NCI-H748 treated with DMSO at 0.1 percent for 48 hours (cell line): ENCODE data around the gene ZNF710.
"Not testable (repeated sequence)": the region's sequence is repeated elsewhere in the genome, so short reads cannot be mapped to it uniquely, and the experiment has no call there.

ENCODE experiments used
- DNase-seq: peaks from one replicate; lab custom pipeline; 2025; lab: John Stamatoyannopoulos, UW

The ZNF710 gene

DNA sequence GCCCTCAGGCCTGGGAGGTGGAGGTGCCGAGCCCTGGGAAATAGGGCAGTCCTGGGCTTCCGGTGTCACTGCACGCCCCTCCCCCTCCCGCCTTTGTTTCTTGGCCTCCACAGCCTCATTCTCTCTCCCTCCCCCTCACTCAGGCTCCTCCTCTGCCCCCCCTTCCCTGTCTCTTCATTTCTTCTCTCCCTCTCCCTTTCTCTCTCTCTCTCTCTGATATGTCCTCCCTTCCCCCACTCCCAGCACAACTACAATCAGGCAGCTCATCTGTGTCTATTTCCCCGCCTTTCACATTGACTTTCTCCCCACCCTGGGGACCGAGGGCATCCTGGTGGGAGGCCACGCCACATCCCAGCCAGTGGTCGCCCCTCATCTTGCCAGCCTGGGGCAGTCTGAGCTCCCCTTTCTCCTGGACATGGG lies 60.9 kb downstream of the ZNF710 start:
- peak; percentile 40 for DNase-seq

DNA sequence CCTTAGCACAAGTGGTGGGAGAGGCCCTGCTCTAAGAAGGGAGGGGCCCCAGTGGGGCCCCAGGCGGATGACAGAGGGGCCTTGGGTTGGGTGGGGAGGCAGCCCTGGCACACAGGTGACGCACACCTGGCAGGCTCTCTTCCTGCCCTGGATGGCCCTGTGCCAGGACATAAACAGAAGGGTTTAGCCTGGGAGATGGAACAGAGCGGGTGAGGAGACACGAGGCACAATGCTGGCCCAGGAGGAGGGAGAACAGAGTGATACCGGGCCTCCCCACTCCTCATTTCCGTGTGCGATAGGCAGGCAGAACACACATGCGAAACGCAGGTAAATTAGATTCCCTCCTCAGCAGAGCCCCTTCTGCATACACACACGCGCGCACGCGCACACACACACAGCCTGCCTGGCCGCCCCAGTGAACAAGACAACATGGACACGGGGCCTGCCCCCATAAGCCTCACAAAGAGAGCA lies 61.4 kb downstream of the ZNF710 start:
- peak; percentile 81 for DNase-seq

DNA sequence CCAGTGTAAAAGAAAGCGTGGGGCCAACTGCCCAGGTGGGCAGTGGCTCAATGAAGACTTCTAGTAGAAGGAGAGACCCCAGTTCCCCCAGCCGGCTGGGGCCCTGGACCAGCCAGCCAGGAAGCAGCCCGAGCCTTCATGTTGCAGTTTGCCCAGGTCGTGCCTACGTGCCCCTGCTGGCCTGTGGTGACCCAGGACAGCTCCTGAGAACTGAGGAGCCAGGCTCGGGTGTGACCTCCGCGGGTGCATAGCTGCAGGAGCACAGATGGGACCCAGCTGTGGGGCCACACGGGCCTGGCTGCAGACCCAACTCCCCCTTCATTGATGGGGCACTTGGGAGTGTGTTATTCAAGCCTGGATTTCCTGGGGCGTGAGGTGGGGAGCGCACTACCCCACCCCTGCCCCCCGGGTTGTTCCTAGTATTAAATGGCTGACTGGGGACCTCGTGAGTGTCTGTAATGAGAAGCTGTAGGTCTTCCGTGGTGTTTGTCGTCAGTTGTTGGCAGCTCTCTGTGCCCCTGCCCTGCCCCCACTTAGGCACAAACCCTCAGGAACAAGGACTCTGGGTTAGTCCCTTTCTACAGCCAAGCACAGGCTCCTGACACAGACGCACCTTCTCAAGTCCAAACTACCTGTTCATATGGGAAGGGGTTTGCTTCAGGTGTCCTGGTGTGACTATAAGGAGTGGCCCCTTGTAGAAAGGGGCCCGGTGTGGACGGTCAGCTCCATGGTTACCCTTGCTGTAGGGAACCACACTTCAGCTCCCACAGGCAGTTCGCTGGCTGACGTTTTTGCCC lies 62.0 kb downstream of the ZNF710 start:
- no peak for DNase-seq

DNA sequence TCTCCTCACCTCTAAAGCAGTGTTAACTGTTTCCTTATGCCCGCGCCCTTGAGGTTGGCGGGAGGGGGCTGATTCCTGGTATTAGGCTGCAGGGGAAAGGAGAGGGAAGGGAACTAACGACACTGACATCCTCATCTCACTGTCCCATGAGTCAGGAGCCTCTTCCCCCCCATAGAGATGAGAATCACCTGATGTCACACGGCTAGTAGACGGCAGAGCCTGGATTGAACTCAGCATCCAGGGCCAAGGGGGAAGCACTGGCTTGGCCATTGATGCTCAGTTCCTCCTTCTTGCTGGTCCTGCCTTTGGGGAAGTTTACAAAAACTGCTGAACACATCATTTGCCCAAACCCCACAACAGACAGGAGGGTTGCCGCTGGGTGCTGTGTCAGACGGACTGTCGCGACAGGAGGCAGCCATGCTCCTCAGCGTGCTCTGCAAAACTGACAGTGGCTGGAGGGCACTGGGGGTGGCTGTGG lies 62.7 kb downstream of the ZNF710 start:
- DNase-seq: no peak

DNA sequence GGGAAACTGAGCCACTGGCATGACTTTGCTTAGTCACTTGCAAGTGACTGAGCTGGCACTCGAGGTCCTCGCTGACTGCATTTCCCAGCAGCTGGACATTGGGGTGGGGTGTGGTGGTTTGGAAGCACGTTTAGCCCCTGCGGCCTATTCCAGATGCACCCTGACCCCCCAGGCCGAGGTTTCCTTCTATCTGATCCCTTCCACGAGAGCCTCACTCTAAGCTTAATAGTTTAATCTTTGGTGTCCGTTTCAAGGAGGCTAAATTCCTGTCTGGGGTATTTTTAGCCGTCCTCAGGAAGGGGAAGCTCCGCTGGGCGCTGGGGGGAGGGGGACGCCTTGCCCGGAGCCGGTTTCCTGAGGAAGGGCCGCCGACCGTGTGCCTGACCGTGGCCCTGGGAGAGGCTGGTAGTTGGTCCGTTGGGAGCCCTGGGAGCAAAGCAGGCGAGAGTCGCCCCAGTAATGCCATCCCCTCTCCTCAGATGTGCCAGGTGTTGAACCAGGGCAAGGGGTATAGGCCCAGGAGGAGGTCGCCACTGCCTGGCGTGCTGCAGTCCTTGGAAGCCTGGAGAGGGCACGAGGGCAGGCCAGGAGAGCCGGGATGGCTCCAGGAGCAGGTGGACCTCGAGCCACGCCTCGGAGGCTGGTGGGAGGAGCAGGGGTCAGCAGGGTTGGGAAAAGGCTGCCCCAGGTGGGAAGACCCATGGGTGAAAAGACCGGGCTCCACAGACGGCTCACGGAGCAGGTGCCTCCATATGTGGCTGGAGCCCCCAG lies 64.0 kb downstream of the ZNF710 start:
- no peak for DNase-seq

DNA sequence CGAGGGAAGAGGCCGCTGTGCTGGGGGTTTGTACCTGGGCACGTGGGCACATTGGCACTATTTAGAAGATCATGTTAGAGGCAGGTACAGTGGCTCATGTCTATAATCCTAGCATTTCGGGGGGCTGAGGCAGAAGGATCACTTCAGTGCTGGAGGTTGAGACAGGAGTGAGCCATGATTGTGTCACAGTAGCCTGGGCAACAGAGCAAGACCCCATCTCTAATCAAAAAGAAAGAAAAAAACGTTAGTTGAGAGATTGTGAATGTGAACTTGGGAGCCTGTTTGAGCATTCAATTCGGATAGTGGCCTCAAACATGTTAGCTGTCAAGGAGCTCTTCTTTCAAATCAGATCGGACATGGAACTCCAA lies 64.5 kb downstream of the ZNF710 start:
- DNase-seq: no peak

DNA sequence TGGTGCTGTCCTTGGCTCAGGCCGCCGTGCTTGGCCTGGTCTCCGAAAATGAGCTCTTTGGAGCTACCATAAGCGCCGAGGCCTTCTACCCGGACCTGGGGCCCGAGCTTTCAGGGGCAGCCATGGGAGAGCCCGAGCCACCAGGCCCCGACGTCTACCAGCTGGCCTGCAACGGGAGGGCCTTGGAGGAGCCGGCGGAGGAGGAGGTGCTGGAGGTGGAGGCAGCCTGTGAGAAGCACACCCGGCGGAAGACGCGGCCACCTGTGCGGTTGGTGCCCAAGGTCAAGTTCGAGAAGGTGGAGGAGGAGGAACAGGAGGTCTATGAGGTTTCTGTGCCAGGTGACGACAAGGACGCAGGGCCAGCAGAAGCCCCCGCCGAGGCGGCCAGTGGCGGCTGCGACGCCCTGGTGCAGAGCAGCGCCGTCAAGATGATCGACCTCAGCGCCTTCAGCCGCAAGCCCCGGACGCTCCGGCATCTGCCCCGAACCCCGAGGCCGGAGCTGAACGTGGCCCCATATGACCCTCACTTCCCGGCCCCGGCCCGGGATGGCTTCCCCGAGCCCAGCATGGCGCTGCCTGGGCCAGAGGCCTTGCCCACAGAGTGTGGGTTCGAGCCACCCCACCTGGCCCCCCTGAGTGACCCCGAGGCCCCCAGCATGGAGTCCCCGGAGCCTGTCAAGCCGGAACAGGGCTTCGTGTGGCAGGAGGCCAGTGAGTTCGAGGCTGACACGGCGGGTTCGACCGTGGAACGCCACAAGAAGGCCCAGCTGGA lies 66.2 kb downstream of the ZNF710 start:
- no peak for DNase-seq

DNA sequence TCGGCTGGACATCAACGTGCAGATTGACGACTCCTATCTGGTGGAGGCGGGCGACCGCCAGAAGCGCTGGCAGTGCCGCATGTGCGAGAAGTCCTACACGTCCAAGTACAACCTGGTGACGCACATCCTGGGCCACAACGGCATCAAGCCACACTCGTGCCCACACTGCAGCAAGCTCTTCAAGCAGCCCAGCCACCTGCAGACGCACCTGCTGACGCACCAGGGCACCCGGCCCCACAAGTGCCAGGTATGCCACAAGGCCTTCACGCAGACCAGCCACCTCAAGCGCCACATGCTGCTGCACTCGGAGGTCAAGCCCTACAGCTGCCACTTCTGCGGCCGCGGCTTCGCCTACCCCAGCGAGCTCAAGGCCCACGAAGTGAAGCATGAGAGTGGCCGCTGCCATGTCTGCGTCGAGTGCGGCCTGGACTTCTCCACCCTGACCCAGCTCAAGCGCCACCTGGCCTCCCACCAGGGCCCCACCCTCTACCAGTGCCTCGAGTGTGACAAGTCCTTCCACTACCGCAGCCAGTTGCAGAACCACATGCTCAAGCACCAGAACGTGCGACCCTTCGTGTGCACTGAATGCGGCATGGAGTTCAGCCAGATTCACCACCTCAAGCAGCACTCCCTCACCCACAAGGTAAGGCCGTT lies 67.0 kb downstream of the ZNF710 start:
- DNase-seq: no peak

DNA sequence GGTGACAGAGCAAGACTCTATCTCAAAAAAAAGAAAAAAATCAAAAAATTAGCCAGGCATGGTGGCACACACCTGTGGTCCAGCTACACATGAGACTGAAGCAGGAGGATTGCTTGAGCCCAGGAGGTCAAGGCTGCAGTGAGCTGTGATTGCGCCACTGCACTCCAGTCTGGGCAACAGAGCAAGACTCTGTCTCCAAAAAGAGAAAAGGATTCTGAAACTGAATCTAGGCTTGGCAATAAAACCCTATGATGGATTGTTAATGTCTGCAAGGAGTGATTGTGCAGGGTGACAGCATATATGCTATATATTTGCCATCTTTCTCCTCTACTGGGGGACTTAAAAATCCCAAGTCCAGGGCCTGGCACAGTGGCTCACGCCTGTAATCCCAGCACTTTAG lies 69.5 kb downstream of the ZNF710 start:
- not testable (repeated sequence) for DNase-seq

DNA sequence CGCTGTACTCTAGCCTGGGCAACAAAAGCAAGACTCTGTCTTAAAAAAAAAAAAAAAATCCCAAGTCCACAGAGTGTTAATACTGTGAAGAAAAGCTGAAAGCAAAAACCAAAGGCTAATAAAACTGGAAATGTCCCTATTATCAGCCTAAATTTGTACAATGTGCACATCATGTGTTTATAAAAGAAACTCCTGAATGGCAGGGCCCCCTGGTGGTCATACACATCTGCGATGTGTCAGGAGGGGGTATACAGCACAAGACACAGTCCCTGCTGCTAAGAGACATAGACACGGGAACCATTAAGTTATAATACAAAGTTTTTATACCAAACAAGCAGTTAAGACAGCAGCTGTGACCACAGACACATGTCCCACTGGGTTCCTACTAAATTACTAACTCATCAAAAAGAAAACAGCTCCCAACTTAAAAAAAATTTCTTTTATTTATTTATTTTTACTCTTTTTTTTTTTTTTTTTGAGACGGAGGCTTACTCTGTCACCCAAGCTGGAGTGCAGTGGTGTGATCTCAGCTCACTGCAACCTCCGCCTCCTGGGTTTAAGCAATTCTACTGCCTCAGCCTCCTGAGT lies 70.2 kb downstream of the ZNF710 start:
- peak; percentile 18 for DNase-seq

DNA sequence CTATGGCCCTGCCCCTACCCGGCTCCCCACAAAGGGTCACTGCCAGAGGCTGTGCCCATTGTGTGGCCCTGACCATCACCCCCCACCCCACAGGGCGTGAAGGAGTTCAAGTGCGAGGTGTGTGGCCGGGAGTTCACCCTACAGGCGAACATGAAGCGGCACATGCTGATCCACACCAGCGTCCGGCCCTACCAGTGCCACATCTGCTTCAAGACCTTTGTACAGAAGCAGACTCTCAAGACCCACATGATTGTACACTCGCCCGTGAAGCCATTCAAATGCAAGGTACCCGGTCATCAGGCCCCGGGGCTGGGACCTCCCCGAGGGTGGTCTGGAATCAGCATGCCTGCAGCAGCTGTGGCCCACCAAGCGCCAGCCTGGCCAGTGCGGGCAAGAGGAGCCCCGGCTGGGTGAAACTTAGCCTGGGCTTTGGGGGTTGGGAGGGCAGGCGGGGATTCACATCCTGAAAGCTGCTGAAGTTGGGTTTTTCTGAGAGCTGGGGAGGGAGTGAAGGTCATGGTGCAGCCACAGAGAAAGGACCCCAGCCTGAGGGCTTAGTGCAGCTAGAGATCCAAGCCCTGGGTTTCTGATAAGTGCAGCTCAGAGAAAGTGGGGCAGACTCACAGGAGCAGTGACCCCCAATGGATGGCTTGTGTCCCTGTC lies 72.0 kb downstream of the ZNF710 start:
- no peak for DNase-seq

DNA sequence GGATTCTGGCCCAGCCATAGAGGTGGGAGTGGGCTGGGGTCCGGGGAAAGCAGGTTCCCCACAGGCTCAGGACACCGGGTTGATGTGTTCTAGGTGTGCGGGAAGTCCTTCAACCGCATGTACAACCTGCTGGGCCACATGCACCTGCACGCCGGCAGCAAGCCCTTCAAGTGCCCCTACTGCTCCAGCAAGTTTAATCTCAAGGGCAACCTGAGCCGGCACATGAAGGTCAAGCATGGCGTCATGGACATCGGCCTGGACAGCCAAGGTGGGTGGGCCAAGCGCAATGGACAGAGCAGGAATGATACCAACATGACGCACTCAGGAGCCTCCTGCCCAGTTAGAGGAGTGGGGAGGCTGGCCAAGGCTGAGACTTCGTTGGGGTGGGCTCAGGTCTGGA lies 72.9 kb downstream of the ZNF710 start:
- DNase-seq: no peak

DNA sequence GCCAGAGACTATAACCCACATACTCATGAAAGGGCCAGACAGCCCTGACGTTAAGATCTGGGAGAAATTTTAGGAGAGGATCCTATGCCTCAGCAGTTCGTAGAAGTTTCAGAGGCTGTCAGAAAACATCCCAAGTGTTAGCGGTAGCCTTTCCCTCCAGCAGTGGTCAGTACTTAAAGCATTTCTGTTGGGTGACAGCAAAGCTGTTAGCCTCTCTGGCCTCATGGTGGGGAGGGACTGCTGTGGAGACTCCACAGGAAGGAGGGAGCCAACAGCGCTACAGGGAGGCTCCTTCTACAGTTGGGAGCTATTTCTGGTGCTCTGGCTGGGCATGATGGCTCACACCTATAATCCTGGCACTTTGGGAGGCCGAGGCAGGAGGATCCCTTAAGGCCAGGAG lies 73.8 kb downstream of the ZNF710 start:
- DNase-seq: no peak

DNA sequence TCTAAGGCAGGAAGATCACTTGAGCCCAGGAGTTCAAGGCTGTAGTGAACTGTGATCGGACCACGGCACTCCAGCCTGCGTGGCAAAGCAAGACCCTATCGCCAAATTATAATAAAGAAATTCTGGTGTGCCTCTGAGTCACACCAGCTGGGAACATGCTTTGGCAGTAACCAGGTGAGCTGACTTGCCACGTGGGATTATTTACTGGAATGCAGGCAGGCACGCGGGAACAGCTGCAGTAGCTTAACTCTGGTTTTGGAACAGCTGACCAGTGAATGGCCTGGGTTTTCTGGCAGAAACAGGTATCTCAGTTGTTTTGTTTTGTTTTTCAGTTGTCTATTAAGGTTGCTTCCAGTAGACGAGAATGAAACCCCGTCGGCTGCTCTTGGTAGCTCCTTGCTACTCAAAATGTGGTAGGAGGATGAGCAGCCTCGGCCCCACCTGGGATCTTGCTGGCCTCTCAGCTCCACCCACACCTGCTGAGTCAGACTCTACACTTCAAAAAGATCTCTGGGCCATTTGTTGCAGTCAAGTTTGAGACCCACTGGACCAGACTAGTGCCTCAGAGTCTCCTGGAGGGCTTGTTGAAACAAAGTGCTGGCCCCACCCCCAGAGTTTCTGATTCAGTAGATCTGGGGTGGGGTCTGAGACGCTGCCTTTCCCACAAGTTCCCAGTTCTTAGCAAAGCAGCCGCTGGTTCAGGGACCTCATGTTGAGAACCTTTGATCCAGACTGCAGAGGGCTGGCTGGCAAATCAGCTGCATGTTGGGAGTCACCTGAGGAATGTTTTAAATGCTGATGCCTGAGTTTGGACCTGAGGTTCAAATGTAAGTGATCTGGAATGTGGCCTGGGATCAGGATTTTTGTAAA lies 74.5 kb downstream of the ZNF710 start:
- DNase-seq: no peak

DNA sequence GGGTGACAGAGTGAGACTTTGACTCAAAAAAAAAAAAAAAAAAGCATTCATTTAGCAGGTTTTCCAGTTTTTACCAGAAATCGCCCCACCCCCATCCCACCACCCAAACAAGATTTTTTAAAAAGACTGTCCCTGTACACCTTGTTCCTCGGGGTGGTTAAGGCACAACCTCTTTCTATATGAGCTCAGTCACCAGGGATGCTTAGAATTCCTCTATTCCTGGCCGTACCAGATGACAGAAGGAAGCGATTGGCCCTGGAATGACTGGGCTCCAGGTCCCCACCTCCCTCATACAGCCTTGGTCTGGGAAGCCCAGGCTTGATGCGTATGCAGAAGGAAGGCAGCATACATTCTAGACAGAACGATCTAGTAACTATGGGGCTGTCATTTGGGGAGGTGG lies 75.6 kb downstream of the ZNF710 start:
- no peak for DNase-seq

DNA sequence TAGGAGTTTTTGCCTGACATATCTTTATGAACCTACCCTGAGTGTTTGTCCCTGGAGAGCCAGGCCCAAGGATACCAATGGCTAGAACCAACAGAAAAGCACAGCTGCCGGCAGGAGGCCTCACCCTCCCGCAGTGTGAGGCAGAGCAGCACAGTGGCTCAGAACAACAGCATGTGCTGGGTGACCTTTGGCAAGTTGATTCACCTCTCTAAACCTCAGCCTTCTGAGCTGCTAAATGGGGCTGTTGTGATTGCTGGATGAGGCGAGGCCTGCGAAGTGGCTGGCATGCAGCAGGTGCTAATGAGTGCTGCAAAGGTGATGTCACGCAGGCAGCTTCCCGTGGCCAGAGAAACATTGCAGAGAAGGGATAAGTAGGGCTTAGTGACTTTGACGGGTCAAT lies 77.8 kb downstream of the ZNF710 start:
- no peak for DNase-seq

DNA sequence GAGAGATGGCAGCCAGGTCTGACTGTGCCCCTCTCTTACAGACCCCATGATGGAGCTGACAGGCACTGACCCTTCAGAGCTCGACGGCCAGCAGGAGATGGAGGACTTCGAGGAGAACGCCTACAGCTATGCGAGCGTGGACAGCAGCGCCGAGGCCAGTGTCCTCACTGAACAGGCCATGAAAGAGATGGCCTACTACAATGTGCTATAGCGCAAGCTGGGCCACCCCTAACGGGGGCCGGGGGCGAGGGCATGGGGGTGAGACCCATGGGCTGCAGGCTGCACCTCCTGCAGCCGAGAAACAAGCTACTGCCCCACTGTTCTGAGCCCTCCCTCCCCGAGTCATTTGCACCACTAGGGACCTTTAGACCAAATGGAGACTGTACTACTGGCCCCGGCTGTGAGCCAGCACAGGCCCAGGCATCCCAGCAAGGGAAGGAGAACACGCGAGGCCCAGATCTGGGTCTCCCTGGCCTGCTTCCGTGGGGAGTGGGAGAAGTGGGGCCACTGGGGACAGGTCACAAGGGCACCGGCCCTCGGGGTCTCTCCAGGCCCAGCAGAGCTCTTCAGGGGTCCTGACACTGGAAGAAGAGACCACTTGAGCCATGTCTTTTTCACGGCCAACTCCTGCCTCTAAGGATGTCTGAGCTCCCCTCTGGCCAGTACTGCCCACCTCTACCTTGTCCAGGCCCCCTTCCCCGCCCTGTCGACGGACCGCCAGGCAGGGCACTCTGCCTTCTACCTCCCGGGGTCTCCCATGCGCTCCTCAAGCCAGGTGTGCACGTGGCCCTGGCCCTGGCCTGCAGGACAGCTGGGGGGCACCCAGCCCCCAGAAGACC lies 78.7 kb downstream of the ZNF710 start:
- no peak for DNase-seq

DNA sequence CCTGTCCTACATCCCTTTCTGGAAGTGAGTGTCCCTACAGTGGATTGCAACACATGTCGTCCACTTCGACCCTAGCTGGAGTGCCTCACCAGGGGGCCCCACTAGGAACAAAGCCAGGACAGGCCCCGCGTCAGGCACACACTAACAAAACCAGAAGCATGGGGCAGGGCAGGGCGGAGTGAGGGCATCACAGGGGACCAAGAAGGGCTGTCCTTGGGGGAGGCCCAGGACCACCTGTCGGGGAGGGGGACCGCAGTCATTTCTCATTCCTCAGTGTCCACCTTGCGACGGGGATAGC lies 79.3 kb downstream of the ZNF710 start:
- no peak for DNase-seq

DNA sequence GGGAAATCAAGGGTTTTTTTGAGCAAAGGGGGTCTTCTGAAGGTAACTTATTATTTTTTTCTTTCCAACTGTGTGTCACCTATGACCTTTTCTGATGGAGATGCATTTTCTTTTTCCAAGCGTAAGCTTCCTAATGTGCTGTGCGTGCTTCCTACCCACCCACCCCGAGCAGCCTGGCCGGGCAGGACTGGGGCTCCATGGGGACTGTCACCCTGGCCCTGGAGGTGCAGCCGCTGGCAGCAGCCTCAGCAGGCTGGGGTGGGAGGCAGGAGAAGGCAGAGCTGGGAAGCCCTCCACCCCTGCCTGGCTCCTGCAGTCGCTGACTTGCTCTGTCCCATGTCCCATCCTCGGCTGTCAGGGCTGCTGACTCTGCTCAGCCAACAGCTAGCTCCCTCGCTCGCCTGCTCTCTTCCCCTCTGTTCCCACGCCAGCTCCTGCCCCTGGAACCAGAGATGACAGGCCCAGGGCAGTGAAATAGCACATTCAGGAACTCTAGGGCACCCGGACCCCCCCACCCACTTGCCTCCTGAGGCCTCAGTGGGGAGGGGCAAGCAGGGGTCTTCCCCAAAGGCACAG lies 79.8 kb downstream of the ZNF710 start:
- no peak for DNase-seq
